Mucosa of descending colon (tissue), 3 donors: ENCODE measurements around the gene GTF3C1. TPM values are rescaled to one million over a fixed set of nuclear protein-coding genes. Genes with fewer than 3 reads are reported as not detected.

Source experiments
- ATAC-seq: fragments of 200-7000 bp; cut with Tn5 transposase; one replicate; pipeline ENCODE4 v1.9.1; 2020; ENCODE audit warnings: mild to moderate bottlenecking, moderate library complexity
- DNase-seq, 3 donors: peaks; one replicate each; pipeline ENCODE4 v3.0.0-alpha.2; 2020
- H3K36me3 ChIP-seq: fragments of 200-600 bp; one replicate; pipeline ENCODE4 v1.8.0; 2021; ENCODE audit warnings: low read depth, mild to moderate bottlenecking
- H3K4me1 ChIP-seq: fragments of 200-600 bp; one replicate; pipeline ENCODE4 v1.8.0; 2021; ENCODE audit warnings: low read depth, mild to moderate bottlenecking
- H3K4me3 ChIP-seq: fragments of 200-600 bp; one replicate; pipeline ENCODE4 v1.8.0; 2021; ENCODE audit warnings: mild to moderate bottlenecking
- H3K9me3 ChIP-seq: fragments of 200-600 bp; one replicate; pipeline ENCODE4 v1.8.0; 2021; ENCODE audit warnings: mild to moderate bottlenecking
- CTCF ChIP-seq: fragments of 200-600 bp; IDR thresholded peaks from one replicate; pipeline ENCODE4 v1.8.0; 2022; ENCODE audit warnings: antibody characterized with exemption, mild to moderate bottlenecking
- intact Hi-C, 2 donors: fragments of 100-400 bp; cut with DNase I in 1 of 2; cut with micrococcal nuclease in 1 of 2; formaldehyde crosslinking; loops; one replicate each; pipeline versions ENCODE4 v1.11.0 to v1.11.1; 2022; cut with DNase I, micrococcal nuclease
- total RNA-seq, 3 donors: library from RNA; stranded (reverse); fragmentation: NEBNext Ultra II Directional in 2 of 3; extraction: Animal tissue kit (Norgen Biotek cat#: 25700) in 2 of 3; gene quantifications; one replicate each; pipeline versions ENCODE4 v1.2.1 to v1.2.4, GENCODE V29; 2021 to 2023
- donor health status: DM: no; HTN: no; CAD: no; lungs with moderate emphysema.
- donor health status: DM: no; HTN: no; CAD: no.
- donor health status: DM: no; HTN: yes; CAD: no.

The GTF3C1 gene
- total RNA-seq, 3 donors from 2014 or later = 47.0 to 58.5 (median 47.7) TPM

- peaks cover 33% of the 10 kb centered on the region for H3K36me3 ChIP-seq
- H3K4me1 ChIP-seq = no peaks in the 10 kb centered on the region
- no peak for TF ChIP-seq CTCF
- intact Hi-C loops = no loop called here
- DNase-seq (no peak), ATAC-seq (no peak)
- no peaks in the 10 kb centered on the region for H3K9me3 ChIP-seq
- H3K4me3 ChIP-seq = no peak overlapping the region
These were observed 10.6 kb downstream of the GTF3C1 start for GRCh38 chr16:27539120-27539519.

- ATAC-seq (no peak), DNase-seq (no peak)
- Histone ChIP-seq H3K9me3 (no peaks in the 10 kb centered on the region), H3K4me1 (no peaks in the 10 kb centered on the region), H3K4me3 (no peak overlapping the region), H3K36me3 (peaks cover 33% of the 10 kb centered on the region)
- intact Hi-C loops = no loop called here
- TF ChIP-seq CTCF = no peak
These were observed 11.2 kb downstream of the GTF3C1 start for GRCh38 chr16:27538528-27538927.

GRCh38 chr16:27534256-27534655 lies 15.5 kb downstream of the GTF3C1 start:
- no peaks in the 10 kb centered on the region for H3K9me3 ChIP-seq
- DNase-seq = no peak
- intact Hi-C loops = no loop called here
- H3K36me3 ChIP-seq = peaks cover 20% of the 10 kb centered on the region
- ATAC-seq = no peak
- no peak overlapping the region for H3K4me3 ChIP-seq
- TF ChIP-seq CTCF = no peak
- H3K4me1 ChIP-seq = no peaks in the 10 kb centered on the region

GRCh38 chr16:27531826-27532800 lies 17.6 kb downstream of the GTF3C1 start:
- TF ChIP-seq CTCF = no peak
- Histone ChIP-seq H3K9me3 (no peaks in the 10 kb centered on the region), H3K36me3 (peaks cover 20% of the 10 kb centered on the region), H3K4me1 (no peaks in the 10 kb centered on the region), H3K4me3 (no peak overlapping the region)
- intact Hi-C loops = no loop called here
- DNase-seq (no peak), ATAC-seq (no peak)

GRCh38 chr16:27531186-27531585 lies 18.5 kb downstream of the GTF3C1 start:
- no peak for TF ChIP-seq CTCF
- H3K4me3 ChIP-seq = no peak overlapping the region
- H3K9me3 ChIP-seq = no peaks in the 10 kb centered on the region
- no peak for ATAC-seq
- no peak for DNase-seq
- peaks cover 15% of the 10 kb centered on the region for H3K36me3 ChIP-seq
- no peaks in the 10 kb centered on the region for H3K4me1 ChIP-seq
- intact Hi-C loops = no loop called here
